HL-60 (cell line): Measurements from ENCODE around the gene FUT7.

Experiments used
- CTCF ChIP-seq: IDR thresholded peaks from one replicate; pipeline ENCODE4 v1.5.1; 2011; ENCODE audit warnings: low read length, control low read depth, inconsistent platforms; ENCODE audit not compliant: insufficient read depth
- REST ChIP-seq: IDR thresholded peaks from 2 replicates; pipeline ENCODE4 v1.6.1; 2012; ENCODE audit warnings: low read depth; ENCODE audit not compliant: insufficient replicate concordance

- TF ChIP-seq CTCF: no peak
- no peak for TF ChIP-seq REST
Measured at GRCh38 chr9:136994180-136994887, 37.6 kb downstream of the FUT7 start.
